Stimulated activated CD4-positive, alpha-beta T cell treated with anti-CD3 and anti-CD28 coated beads, Interleukin-15, amount 100 ng/mL, for 1 hour (primary cell): ENCODE results near the gene MPLKIP.
"Not testable (repeated sequence)": the region's sequence is repeated elsewhere in the genome, so short reads cannot be mapped to it uniquely, and the experiment has no call there.

Source experiments
- DNase-seq, 2 donors: peaks; one replicate each; pipeline ENCODE4 v3.0.0-alpha.2; 2020; ENCODE audit warnings: low read depth in 1 of 2, low spot score in 1 of 2

Gene MPLKIP

GRCh38 chr7:40134428-40135316 is at the start of gene MPLKIP, which contains the start of gene SUGCT:
MPLKIP (minus strand) TSS chr7:40134622; CDS start chr7:40134567, 55 bp downstream.
SUGCT (plus strand) TSS chr7:40135005.
- peak; percentile 76 to 78 for DNase-seq

- no peak for DNase-seq
Observed at GRCh38 chr7:40182452-40182851, 48.0 kb upstream of the MPLKIP start.

DNA sequence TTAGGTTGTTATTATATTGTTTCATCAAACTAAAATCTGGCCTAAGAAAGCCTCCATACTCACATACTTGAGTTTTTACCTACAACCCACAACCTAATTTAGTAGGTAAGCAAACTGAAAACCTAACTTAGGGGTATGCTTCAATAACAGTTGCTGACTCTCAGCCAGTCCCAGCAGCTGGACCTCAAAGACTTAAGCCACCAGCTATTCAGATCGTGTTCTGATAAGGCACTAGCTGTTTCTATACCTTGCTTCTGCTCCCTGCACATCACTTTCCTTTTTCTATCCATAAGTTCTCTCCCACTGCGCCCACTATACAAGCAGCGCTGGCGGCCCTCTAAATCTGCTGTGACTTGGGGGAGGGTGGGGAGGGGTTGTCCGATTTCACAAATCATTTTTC is 42.6 kb upstream of the MPLKIP start:
- DNase-seq, result no peak

DNA sequence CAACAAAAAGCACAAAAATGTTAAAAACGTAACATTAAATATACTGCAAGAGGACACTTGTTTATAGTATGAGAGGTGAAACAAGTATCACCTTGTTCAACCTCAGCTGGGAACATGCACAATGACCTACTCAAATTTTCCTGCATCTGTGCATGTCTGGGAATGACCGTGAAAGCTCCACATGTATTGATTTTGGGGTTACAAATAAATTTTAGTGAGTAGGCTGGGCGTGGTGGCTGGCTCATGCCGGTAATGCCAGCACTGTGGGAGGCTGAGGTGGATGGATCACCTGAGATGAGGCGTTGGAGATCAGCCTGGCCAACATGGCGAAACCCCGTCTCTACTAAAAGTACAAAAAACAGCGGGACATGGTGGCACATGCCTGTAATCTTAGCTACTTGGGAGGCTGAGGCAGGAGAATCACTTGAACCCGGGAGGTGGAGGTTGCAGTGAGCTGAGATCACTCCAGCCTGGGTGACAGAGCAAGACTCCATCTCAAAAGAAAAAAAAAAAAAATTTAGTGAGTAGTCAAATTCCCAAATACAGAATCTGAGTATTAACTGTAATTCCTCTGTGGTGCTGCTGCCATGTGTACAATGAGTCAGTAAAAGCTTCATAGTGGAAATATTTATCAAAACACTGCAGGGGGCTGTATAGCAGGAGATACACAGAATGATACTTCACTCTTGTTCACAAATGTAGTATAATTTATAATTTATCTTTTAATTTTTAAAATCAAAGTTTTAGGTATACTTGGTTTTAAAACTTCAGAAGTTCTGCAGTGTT is 41.5 kb upstream of the MPLKIP start:
- no peak for DNase-seq

- not testable (repeated sequence) for DNase-seq
Observed at GRCh38 chr7:40175256-40175655, 40.8 kb upstream of the MPLKIP start.

GRCh38 chr7:40173121-40173520 is 38.7 kb upstream of the MPLKIP start:
- DNase-seq, result not testable (repeated sequence)

DNA sequence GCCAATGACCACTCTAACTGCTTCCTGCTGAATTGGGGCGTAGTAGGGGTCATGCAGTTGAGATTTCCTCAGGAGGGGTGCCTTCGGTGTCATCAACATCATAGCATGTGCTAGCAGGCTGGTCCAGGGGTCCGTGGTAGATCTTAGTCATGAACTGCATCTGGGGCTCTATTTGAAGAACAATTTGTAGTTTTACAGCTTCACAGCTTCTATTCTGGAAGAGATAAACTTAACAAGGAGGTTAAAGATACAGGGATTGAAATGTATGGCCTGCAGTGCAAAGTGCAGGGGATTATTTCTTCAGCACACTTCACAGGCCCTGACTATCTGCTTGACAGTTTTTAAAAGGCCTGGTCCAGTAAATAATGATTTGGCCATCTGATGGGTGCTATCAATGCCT is 33.8 kb upstream of the MPLKIP start:
- DNase-seq, result not testable (repeated sequence)

DNA sequence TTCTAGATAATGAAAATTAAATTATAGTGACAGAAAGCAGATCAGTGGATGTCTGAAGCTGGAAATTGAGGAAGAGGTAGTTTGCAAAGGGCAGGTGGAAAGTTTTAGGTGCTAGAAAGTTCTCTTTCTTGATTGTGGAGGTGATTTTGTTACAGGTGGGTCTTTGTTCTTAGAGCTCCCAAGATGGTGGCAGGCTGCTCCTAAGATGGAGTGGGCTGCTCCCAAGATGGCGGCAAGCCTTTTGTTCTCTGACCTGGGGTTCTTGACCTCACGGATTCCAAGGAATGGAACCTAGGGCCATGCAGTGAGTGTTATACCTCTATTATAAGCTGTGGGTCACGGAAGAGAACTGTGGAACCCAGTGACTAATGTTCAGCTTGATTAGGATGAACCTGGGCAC is 32.9 kb upstream of the MPLKIP start:
- DNase-seq, result no peak

- no peak for DNase-seq
Observed at GRCh38 chr7:40165216-40165615, 30.8 kb upstream of the MPLKIP start.

DNA sequence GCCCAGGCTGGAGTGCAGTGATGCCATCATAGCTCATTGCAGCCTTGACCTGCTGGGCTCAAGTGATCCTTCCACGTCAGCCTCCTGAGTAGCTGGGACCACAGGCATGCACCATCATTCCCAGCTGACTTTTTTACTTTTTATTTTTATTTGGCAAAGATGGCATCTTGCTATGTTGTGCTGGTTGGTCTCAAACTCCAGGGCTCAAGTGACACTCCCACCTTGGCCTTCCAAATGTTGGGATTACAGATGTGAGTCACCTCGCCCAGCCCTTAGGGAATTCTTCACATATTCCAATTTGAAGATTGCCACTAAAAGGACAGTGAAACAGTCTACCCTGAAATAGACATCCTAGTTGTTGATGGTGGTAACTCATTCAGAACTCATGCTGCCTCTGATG is 28.1 kb upstream of the MPLKIP start:
- no peak for DNase-seq

- no peak for DNase-seq
Observed at GRCh38 chr7:40156988-40157387, 22.6 kb upstream of the MPLKIP start.

GRCh38 chr7:40151504-40151903 is 17.1 kb upstream of the MPLKIP start:
- no peak for DNase-seq

DNA sequence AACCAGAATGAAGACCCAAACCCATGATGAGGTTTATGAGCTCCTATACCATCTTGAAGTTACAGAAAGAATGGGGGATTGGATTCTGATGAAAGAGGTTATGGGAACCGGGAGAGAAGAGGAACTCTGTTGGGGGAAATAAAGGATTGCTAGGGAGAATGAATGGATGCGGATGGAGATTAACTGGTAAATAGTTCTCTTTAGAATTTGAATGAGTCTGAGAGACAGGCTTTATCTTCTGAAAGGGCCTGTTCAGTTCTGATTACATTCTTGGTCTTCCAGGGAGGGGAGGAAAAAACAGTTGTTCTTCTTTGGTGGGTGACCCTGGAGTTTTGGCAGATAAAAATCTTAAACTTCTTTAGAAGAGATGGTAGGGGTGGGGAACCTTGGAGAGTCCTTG is 14.2 kb upstream of the MPLKIP start:
- DNase-seq, result no peak

DNA sequence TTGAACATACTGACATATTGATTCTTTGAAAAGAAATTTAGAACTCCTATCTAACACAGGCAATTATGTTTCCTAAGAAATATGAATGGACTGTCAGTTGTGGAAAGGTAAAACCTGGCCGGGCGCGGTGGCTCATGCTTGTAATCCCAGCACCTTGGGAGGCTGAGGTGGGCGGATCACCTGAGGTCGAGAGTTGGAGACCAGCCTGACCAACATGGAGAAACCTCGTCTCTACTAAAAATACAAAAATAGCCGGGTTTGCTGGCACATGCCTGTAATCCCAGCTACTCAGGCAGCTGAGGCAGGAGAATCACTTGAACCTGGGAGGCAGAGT is 13.8 kb upstream of the MPLKIP start:
- DNase-seq, result not testable (repeated sequence)

DNA sequence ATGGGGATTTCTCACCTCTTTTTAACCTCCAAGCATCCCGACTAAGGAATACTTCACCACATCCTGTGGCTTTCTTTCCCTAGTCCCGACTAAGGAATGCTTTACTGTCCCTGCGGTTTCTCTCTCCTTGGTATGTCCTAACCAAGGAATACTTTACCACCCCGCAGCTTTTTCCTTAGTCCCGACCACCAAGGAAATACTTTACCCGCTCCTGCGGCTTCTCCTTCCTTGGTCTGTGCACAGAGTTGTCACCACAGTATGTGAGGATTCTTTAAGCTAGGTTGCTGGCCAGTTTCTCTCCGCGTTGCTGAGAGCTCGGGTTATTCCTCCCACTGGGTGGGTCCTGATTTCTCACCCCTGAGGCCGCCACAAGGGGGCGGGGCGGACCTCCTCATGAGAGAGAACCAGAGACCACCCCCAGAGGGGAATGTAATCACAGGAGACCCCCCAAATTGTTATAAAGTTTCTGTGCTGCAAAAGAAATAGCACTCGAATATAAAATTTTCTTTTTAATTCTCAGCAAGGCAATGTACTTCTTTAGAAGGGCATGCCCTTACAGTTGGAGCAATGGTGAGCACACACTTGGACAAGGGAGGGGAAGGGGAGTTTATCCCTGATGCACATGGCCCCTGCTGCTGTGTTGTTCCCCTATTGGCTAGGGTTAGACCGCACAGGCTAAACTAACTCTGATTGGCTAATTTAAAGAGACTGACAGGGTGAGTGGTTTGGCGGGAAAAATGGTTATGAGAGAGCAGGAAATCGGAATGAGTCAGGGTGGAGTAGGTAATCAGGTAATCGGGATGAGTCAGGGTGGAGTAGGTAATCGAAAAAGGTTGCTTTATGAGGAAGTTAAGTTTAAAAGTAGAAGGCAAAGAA is 13.2 kb upstream of the MPLKIP start:
- DNase-seq, result no peak

- DNase-seq, result not testable (repeated sequence)
Observed at GRCh38 chr7:40145596-40146130, 11.2 kb upstream of the MPLKIP start.

DNA sequence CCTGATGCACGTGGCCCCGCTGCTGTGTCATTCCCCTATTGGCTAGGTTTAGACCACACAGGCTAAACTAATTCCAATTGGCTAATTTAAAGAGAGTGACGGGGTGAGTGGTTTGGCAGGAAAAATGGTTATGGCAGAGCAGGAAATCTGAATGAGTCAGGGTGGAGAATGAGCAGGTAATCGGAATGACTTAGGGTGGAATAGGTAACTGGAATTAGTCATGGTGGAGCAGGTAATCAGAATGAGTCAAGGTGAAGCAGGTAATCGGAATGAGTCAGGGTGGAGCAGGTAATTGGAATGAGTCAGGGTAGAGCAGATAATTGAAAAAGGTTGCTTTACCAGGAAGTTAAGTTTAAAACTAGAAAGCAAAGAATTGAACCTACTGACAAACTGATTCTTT is 7.5 kb upstream of the MPLKIP start:
- DNase-seq, result not testable (repeated sequence)

- DNase-seq, result not testable (repeated sequence)
Observed at GRCh38 chr7:40139891-40140290, 5.5 kb upstream of the MPLKIP start.

- DNase-seq, result no peak
Observed at GRCh38 chr7:40138973-40139372, 4.6 kb upstream of the MPLKIP start.

- DNase-seq, result no peak
Observed at GRCh38 chr7:40137563-40137962, 3.1 kb upstream of the MPLKIP start.

GRCh38 chr7:40135317-40135610 is 842 bp upstream of the MPLKIP start:
- no peak for DNase-seq
